Measurements from ENCODE around the gene MCUB. TPM values are rescaled to one million over a fixed set of nuclear protein-coding genes. Genes with fewer than 3 reads are reported as not detected.
"Not testable (repeated sequence)": the region's sequence is repeated elsewhere in the genome, so short reads cannot be mapped to it uniquely, and the experiment has no call there.

The MCUB gene, protein sequence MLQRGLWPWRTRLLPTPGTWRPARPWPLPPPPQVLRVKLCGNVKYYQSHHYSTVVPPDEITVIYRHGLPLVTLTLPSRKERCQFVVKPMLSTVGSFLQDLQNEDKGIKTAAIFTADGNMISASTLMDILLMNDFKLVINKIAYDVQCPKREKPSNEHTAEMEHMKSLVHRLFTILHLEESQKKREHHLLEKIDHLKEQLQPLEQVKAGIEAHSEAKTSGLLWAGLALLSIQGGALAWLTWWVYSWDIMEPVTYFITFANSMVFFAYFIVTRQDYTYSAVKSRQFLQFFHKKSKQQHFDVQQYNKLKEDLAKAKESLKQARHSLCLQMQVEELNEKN
- 10 to 100 TPM; 65.5 to 66.3 TPM for total RNA-seq

DNA sequence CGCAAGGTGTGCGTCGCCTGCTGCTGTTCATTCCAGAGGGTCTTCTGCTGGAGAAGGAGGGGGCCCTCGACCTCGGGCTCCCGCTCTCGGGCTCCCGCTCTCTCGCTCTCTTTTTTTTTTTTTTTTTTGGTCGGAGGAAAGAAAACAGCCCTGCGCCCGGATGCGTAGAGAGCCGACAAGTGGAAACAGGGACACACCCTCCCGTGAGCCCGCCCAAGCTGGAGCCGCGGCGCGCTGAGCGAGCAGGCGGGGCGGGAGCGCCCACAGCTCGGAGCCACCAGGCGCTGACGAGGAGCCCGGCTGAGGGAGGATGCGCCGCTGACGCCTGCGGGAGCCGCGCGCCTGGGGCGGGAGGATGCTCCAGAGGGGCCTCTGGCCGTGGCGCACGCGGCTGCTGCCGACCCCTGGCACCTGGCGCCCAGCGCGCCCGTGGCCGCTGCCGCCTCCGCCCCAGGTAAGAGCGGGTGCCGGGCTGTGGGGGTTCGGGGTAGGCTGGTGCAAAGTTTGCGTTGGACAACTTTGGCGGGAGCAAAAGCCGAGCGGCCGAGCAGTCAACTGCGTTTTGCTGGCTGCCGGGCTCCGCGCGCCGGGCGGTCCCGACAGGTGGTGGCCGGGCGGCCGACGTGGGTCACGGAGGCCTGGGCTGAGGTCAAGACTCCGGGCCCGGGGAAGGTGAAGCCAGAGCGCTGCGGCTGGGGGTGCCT lies at the start of gene MCUB:
Gene MCUB (plus strand): TSS at position 264 of the 704 bp plus-strand sequence. CDS start 92 bp downstream, at position 356.
- ChIA-PET CTCF (interaction anchor here (0.9 to 2.1 kb wide), 5 partner anchors 12 to 127 kb away, joined by 4 to 8 read pairs (median 5); no protein-coding TSS in a partner anchor), POLR2A (interaction anchor here (0.5 to 1.4 kb wide), 10 partner anchors 9 to 691 kb away, joined by 3 to 14 read pairs (median 4); partner anchors contain the start of genes CASP6 and SEC24B)

DNA sequence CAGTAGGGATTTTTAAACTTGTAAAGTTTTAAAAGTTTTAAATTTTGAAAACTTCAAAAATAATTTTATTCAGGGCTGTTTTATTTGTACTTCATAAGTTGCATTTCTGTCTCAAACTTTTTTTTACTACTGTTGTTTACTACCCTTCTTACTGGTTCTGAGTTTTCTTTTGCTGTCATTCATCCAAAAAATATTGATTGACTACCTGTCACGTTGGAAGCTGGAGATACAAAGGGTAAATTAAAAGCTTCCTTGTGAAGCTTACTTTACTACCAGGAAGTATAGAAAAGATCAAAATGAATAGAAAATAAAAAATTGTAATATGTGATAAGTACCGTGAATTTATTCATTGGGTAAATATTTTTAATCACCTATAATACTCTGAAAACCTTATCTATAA lies 49.4 kb upstream of the MCUB start:
- ChIA-PET POLR2A (no interaction called here), CTCF (interaction anchor here (0.6 kb wide), 1 partner anchor 30 kb away, joined by 3 read pairs; no protein-coding TSS in a partner anchor)

DNA sequence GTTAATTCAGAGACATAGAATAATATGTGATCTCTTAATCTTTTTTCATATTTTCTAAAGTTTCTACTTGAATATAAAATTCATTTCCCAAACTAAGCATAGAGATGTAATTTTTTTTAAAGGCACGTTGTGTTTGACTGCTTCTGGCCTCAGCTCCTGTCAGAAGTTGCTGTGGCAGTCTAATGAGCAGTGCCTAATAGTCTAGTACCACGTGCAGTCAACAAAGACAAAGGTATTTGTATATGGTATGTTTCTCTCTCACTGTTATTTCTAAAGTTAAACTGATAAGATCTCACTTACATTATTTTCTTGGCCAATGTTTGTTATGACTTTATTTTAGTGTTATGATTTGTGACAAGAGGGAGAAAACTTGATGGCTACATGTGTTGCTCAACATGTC lies 48.6 kb upstream of the MCUB start:
- CTCF ChIA-PET = no interaction called here

DNA sequence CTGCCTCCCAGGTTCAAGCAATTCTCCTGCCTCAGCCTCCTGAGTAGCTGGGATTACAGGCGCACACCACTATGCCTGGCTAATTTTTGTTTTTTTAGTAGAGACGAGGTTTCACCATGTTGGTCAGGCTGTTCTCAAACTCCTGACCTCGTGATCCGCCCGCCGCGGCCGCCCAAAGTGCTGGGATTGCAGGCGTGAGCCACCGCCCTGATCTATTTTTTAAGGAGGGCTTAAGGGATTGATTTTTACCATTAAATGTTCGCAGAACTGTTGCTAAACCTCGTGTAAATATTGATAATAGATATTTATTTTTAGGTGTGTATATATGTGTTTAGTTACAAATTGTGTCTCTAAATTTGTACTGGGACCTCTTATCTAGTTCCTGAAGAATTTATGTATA lies 46.7 kb upstream of the MCUB start:
- CTCF ChIA-PET, POLR2A ChIA-PET: not testable (repeated sequence)

More for the DNA sequence above, 48.6 kb upstream of the MCUB start:
- POLR2A ChIA-PET = no interaction called here

DNA sequence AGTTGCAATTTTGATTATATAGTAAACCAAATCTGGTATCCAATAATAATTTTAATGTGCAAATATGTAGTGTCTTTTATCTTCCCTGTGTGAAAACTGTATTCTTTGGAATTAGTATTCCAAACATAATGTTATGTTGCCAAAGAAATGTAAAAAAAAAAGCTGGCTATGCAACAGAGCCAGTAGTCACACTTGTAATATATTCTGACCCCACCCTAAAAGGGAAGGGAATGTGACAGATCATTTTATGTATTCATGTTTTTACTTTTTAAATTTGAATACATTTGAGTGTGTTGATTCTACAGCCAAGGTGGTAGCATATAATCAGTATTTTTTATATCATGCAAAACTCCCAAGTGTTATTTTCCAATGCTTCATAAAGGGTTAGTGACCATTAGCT lies 27.9 kb upstream of the MCUB start:
- ChIA-PET POLR2A (no interaction called here), CTCF (no interaction called here)

DNA sequence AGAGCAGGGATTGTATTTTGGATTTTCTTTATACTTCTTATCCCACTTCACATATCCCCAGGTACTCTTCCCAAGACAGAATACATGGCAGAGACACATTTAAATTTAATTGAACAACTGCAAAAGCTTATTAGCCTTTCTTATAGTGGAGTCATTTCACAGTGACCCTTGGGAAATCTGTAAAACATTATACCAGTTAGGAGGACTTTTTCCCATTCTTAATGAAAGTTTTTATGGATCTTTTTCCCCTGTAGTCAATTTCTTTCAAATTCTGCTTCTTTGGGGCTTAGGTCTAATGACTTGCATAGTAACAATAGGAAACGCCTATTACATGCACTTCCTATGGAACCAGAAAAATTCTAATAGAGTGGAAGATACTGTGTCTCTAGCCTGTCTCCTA lies 14.6 kb upstream of the MCUB start:
- CTCF ChIA-PET = no interaction called here
- POLR2A ChIA-PET = no interaction called here

DNA sequence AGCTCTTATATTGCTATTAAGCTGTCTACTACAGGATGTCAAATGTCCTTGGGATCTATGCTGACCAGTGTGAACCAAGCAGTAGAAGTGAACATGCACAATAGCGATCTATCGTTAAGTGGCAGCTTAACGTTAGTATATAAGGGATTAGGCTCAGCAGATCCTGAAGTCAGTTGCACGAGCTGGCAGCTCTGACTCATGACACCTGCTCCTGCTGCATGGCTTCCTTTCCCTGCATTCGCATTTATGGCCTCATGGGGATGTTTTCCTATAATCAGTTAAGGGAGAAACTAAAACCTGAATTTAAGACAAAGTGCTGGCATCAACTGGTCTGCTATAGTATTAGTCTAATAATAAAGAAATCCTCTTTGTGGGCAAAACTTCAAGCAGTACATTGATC lies 12.7 kb upstream of the MCUB start:
- POLR2A ChIA-PET = no interaction called here
- CTCF ChIA-PET = interaction anchor here (0.8 kb wide), 1 partner anchor 68 kb away, joined by 4 read pairs; no protein-coding TSS in a partner anchor

DNA sequence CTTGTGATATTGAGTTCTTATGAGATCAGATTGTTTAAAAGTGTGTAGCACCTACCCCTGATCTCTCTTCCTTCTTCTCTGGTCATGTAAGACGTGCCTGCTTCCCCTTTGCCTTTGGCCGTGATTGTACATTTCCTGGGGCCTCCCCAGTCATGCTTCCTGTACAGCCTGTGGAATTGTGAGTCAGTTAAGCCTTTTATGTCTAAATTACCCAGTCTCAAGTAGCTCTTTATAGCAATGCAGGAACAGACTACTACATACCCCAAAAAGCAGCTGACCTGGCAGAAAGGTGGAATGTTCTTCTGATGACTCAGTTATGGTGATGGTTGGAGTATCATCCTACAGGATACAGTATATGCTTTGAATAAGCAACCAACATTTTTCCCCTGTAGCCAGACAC lies 11.4 kb upstream of the MCUB start:
- ChIA-PET POLR2A (no interaction called here), CTCF (no interaction called here)

DNA sequence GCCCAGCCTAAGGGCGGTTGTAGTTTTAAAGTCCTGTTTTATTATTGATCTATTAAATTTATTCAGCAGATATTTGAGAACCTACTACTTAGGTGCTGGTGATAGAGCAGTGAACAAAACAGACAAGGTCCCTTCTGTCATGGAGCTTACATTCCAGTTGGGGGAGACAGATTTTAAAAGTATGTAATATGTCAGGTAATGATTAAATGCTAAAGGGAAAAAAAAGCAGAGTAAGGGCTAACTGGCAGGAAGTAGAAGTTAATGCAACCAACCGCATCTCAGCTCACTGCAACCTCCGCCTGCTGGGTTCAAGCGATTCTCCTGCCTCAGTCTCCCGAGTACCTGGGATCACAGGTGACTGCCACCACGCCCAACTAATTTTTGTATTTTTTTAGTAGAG lies 7.8 kb upstream of the MCUB start:
- ChIA-PET CTCF (no interaction called here), POLR2A (no interaction called here)

DNA sequence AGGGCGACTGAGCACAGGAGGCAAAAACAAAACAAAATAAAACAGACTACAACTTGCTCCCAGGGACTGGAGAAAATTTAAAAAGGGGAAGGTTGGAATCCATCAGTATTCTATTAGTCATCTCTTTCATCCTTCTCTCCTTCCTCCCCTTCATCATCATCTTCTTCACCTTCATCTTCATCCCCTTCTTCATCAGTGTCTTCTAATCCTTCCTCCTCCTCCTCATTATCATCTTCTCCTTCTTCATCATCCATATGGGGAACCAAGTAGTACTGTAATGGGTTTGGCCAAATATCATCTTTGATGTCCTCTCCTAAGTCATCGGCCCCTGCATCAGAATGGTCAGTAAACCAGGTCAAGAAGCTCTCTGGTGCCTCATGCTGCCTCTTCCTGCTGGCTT lies 6.9 kb upstream of the MCUB start:
- ChIA-PET CTCF (no interaction called here), POLR2A (no interaction called here)

DNA sequence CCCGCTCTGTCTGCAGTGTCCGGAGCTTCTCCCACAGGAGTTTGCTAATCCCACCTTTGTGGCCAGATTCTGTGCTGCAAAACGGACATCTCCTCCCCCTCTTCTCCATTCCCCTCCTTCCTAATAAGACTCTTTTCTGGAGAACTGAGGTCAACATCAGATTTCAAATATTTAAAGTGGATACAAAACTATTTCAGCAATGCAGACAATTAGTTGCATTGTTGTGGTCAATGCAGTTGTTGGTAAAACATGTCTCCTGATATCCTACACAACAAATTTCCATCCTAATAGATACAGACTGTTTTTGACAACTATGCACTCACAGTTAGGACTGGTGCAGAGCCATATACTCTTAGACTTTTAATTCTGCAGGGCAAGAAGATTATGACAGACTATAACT lies 5.1 kb upstream of the MCUB start:
- ChIA-PET POLR2A (no interaction called here), CTCF (no interaction called here)

DNA sequence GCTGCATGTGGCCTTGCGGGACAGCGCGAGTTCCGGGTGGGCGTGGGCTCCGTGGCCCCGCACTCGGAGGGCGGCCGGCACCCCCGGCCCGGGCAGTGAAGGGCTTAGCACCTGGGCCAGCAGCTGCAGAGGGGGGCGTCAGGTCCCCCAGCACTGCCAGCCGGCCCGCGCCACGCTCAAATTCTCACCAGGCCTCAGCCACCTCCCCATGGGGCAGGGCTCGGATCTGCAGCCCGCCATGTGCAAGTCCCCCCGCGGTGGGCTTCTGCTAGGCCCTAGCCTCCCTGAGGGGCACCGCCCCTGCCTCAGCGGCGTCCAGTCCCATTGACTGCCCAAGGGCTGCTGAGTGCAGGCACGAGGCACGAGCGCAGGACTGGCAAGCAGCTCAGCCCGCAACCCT lies 2.6 kb upstream of the MCUB start:
- CTCF ChIA-PET = no interaction called here

DNA sequence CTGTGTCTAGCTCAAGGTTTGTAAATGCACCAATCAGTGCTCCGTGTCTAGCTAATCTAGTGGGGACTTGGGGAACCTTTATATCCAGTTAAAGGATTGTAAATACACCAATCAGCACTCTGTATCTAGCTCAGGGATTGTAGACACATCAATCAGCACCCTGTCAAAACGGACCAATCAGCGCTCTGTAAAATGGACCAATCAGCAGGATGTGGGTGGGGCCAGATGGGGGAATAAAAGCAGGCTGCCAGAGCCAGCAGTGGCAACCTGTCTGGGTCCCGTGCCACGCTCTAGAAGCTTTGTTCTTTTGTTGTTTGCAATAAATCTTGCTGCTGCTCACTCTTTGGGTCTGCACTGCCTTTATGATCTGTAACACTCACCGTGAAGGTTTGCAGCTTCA lies 2.0 kb upstream of the MCUB start:
- CTCF ChIA-PET, POLR2A ChIA-PET: not testable (repeated sequence)

More for the DNA sequence above, 2.6 kb upstream of the MCUB start:
- POLR2A ChIA-PET = no interaction called here

DNA sequence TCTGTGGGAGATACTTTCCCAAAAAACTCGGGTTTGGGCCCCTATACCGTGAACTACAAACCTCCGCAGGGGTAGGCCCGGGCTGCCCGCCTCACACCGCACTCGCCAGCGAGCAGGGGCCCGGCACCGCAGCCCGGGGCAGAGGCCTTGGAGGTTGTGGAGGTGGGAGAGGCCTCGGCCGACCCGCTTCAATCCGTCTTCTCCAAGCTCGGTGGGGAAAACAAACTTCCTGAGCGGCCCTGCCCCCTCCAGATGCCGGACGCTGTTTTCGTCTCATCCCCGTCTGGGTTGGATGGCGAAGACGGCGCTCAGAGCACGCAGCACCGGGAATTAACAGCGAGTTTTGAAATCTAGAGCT lies 442 bp upstream of the MCUB start:
- POLR2A ChIA-PET = interaction anchor here (0.5 to 1.4 kb wide), 8 partner anchors 9 to 144 kb away, joined by 3 to 8 read pairs (median 4); partner anchors contain the start of genes CASP6 and SEC24B
- CTCF ChIA-PET = interaction anchor here (0.9 to 2.1 kb wide), 4 partner anchors 16 to 127 kb away, joined by 4 to 8 read pairs (median 6); no protein-coding TSS in a partner anchor

DNA sequence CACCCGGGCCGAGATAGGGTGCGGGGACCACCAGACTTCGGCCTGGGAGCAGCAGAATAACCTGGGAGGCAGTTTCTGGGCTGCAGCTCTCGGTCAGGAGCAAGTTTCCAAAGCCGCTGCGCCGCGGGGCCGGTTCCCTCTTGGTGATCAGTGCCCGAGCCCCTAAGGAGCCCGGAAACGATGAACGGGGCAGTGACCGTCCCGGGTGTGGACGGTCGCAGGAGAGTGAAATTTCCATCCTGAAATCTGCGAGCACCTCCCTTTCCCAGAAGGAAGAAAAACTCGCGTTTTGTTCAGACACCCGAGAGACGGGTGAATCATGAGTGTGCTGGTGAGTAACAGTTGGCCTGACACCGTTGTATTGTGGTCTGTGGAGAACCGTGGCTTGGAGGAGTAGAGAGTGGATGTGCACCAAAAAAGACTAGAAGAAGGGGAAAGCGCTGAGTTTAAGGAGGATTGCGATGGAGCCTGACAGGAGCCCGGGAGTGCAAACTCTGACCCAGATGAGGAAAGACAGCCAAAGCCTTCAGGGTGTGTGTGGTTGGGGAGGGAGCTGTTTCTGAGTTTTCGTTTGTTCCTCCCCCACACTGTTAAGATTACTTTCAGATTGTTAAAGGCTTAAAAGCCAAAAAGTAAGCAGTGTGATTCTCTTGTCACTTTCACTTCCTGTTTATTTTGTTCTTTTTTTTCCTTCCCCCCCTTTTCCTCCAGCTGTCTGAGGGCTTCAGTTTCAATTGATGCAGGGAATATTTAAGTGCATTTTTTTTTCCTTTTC lies 828 bp downstream of the MCUB start:
- POLR2A ChIA-PET = interaction anchor here (0.7 to 1.4 kb wide), 7 partner anchors 69 to 691 kb away, joined by 3 to 8 read pairs (median 4); partner anchors contain the start of gene SEC24B

DNA sequence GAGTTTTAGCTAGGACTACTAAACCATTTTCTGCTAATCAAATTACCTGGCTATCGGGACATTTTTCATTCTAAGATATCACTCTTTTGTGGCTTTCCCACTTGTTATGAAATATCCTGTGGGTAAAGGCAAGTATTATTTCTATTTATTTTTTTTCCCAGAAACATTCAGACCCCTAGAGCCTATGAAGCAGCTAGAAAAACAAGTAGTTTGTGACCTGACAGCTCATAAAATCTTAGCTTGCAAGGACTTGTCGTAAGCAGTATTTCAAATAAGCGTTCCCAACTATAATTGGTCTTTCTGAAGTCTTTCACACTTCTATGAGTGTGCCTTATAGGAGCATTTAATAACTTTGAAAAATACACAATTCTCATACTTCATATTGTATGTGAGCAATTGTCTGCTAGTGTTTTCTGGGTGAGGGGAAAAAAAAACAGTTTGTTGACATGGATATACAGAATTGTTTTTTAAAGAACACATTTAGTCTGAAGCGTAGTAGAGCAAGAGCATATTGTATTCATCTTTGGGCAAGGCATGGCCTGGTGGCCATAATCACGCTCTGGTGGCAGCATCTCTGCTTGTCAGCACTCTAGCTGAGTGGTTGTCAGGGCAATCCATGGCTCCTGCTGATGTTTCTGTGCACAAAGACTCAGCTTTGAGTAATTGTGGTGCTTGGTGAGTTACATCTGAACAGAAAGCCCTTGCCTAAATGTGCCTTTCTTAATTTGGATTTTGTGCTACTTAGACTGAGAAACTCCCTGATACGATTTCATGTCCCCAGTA lies 2.6 kb downstream of the MCUB start:
- ChIA-PET CTCF (interaction anchor here (2.1 kb wide), 1 partner anchor 129 kb away, joined by 6 read pairs; the partner anchor contains the start of gene SEC24B), POLR2A (interaction anchor here (0.7 kb wide), 1 partner anchor 118 kb away, joined by 3 read pairs; no protein-coding TSS in a partner anchor)

More for the DNA sequence above, 828 bp downstream of the MCUB start:
- CTCF ChIA-PET = interaction anchor here (1.6 to 2.1 kb wide), 4 partner anchors 11 to 128 kb away, joined by 5 to 8 read pairs (median 6); no protein-coding TSS in a partner anchor

DNA sequence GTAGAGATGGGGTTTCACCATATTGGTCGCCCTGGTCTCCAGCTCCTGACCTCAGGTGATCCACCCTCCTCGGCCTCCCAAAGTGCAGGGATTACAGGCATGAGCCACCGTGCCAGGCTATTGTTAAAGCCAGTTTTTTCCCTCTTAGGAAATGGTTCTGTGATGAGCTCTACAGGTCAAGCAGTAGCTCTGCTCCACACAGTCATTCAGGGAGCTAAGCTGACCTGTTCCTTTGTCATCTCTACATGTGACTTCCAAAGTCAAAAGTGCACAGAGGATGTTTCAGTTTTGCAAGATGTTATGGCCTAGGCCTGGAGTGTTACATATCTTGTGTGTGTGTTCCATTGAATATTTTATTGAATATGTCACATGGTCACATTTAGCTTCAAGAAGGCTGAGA lies 11.4 kb downstream of the MCUB start:
- ChIA-PET CTCF (interaction anchor here (1.3 kb wide), 1 partner anchor 11 kb away, joined by 5 read pairs; no protein-coding TSS in a partner anchor), POLR2A (no interaction called here)

DNA sequence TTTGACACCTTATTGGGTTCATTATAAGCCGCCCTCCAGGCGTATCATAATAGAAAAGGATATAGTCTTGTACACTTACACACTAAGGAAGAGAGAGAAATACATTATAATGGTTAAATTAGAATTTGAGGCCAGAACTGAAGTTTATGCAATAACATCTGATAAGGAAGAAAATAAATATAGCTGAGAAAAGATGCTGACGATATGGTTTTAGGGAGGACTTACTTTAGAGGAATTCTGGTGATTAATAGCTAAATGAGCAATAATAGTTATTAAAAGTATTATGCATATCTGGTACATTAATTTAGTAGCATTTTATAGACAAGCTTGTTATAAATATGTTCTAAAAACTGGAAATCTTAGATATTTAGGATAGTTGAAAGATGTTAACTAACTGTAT lies 12.1 kb downstream of the MCUB start:
- ChIA-PET POLR2A (no interaction called here), CTCF (interaction anchor here (1.3 kb wide), 1 partner anchor 11 kb away, joined by 5 read pairs; no protein-coding TSS in a partner anchor)

DNA sequence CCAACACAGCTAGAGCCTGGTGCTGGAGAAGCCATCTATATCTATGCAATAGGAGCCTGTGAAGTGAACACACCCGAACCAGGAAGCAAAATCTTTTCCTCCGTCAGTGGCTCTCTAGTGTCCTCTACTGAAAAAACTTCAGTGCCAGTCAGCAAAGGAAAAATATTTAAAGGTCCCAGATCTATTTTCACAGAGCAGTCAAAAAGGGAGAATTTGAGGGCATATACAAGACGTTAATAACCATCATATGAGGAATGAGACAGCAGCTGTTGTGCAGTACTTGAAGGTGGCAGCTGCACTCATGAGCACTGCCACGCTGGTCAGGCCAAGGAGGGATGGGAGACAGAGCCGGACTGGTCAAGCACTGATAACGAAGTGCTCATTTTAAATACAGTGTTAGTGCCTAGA lies 14.4 kb downstream of the MCUB start:
- POLR2A ChIA-PET = interaction anchor here (1.1 kb wide), 1 partner anchor 13 kb away, joined by 3 read pairs; no protein-coding TSS in a partner anchor
- CTCF ChIA-PET = no interaction called here
